Epithelial cell of esophagus (primary cell): ENCODE measurements around the gene A3GALT2.
A peak's percentile ranks its signal among the peaks of the same experiment; 100 is the strongest.

Experiments used
- DNase-seq: peaks from one replicate; pipeline ENCODE4 v3.0.0; 2010; ENCODE audit warnings: low read depth
- H3K4me3 ChIP-seq: 2 replicates; pipeline ENCODE4 v1.5.1; 2011; ENCODE audit warnings: mild to moderate bottlenecking, low read length, control low read depth
- CTCF ChIP-seq: IDR thresholded peaks from 2 replicates; pipeline ENCODE4 v1.5.1; 2011; ENCODE audit warnings: low read depth, mild to moderate bottlenecking, low read length, control low read depth, inconsistent platforms; ENCODE audit not compliant: insufficient read depth; ENCODE audit errors: missing control alignments

Gene A3GALT2

GRCh38 chr1:33330361-33330890 lies 9.5 kb upstream of the A3GALT2 start:
- TF ChIP-seq CTCF, result no peak
- no peak overlapping the region for H3K4me3 ChIP-seq
- DNase-seq, result no peak

- H3K4me3 ChIP-seq, result no peak overlapping the region
- no peak for DNase-seq
- no peak for TF ChIP-seq CTCF
Observed at GRCh38 chr1:33329600-33330305, 8.9 kb upstream of the A3GALT2 start.

- no peak overlapping the region for H3K4me3 ChIP-seq
- TF ChIP-seq CTCF, result no peak
- no peak for DNase-seq
Observed at GRCh38 chr1:33328817-33329216, 7.9 kb upstream of the A3GALT2 start.

- TF ChIP-seq CTCF, result peak; percentile 2
- no peak overlapping the region for H3K4me3 ChIP-seq
- DNase-seq, result peak; percentile 92
Observed at GRCh38 chr1:33327587-33328325, 6.9 kb upstream of the A3GALT2 start.

GRCh38 chr1:33326785-33327184 lies 5.9 kb upstream of the A3GALT2 start:
- TF ChIP-seq CTCF, result no peak
- no peak overlapping the region for H3K4me3 ChIP-seq
- no peak for DNase-seq

GRCh38 chr1:33324677-33325575 lies 4.0 kb upstream of the A3GALT2 start:
- DNase-seq, result no peak
- no peak for TF ChIP-seq CTCF
- H3K4me3 ChIP-seq, result no peak overlapping the region
